SU-DHL-6 (cell line): ENCODE measurements around the gene EOLA1.
"Not testable (repeated sequence)": the region's sequence is repeated elsewhere in the genome, so short reads cannot be mapped to it uniquely, and the experiment has no call there.

Experiments
- H2AFZ ChIP-seq: fragments of 200-600 bp; sonication (generic); 2 replicates; pipeline ENCODE4 v1.6.1; 2014; ENCODE audit warnings: low read depth, mild to moderate bottlenecking, moderate library complexity, mixed read lengths, antibody characterized with exemption, low read length; ENCODE audit not compliant: severe bottlenecking
- H3F3A ChIP-seq: fragments of 200-600 bp; shearing (Covaris generic); 2 replicates; pipeline ENCODE4 v1.6.0; 2016; ENCODE audit warnings: antibody characterized with exemption, mild to moderate bottlenecking; ENCODE audit not compliant: insufficient read depth
- H3K27ac ChIP-seq: fragments of 200-600 bp; sonication (generic); 2 replicates; pipeline ENCODE4 v1.5.1; 2016; ENCODE audit warnings: low read depth, mild to moderate bottlenecking, low read length, moderate library complexity, mixed read lengths
- H3K27me3 ChIP-seq: fragments of 200-600 bp; sonication (generic), shearing (Covaris generic); 2 replicates; pipeline ENCODE4 v1.6.0; 2014; ENCODE audit warnings: mild to moderate bottlenecking, low read length
- H3K36me3 ChIP-seq: fragments of 200-600 bp; sonication (generic); 2 replicates; pipeline ENCODE4 v1.6.1; 2014; ENCODE audit warnings: mild to moderate bottlenecking, low read length, mixed read lengths
- H3K4me2 ChIP-seq: fragments of 300-600, 200-600 bp; shearing (Covaris generic), sonication (generic); 2 replicates; pipeline ENCODE4 v1.6.0; 2014; ENCODE audit warnings: low read length, low read depth, mild to moderate bottlenecking; ENCODE audit not compliant: poor library complexity, severe bottlenecking
- H3K4me3 ChIP-seq: fragments of 200-600 bp; sonication (generic); 2 replicates; pipeline ENCODE4 v1.5.1; 2014; ENCODE audit warnings: antibody characterized with exemption, low read length, mild to moderate bottlenecking, mixed read lengths; ENCODE audit not compliant: insufficient read depth, poor library complexity, severe bottlenecking
- H3K79me2 ChIP-seq: fragments of 200-600 bp; sonication (generic); 2 replicates; pipeline ENCODE4 v1.6.1; 2014; ENCODE audit warnings: mild to moderate bottlenecking, low read length, moderate library complexity; ENCODE audit not compliant: insufficient read depth
- H3K9ac ChIP-seq: fragments of 200-600 bp; sonication (generic); 2 replicates; pipeline ENCODE4 v1.7.0; 2014; ENCODE audit warnings: mild to moderate bottlenecking, low read length
- H3K9me2 ChIP-seq: fragments of 200-600 bp; sonication (generic); replicated peaks from 2 replicates; pipeline ENCODE4 v1.6.1; 2014; ENCODE audit warnings: low read length; ENCODE audit not compliant: insufficient read depth
- H3K9me3 ChIP-seq: fragments of 200-600 bp; sonication (generic); 2 replicates; pipeline ENCODE4 v1.6.1; 2014; ENCODE audit warnings: low read length, mixed read lengths; ENCODE audit not compliant: insufficient read depth
- H4K20me1 ChIP-seq: fragments of 200-600 bp; sonication (generic); 2 replicates; pipeline ENCODE4 v1.6.1; 2014; ENCODE audit warnings: low read depth, mild to moderate bottlenecking, antibody characterized with exemption, low read length, moderate library complexity, mixed read lengths
- CTCF ChIP-seq: fragments of 200-600 bp; sonication (generic); IDR thresholded peaks from one replicate; pipeline ENCODE4 v1.5.1; 2017; ENCODE audit warnings: antibody characterized with exemption, mild to moderate bottlenecking, low read length, moderate library complexity; ENCODE audit not compliant: insufficient read depth, poor library complexity, severe bottlenecking
- EZH2phosphoT487 ChIP-seq: fragments of 200-600 bp; sonication (generic), shearing (Covaris generic); conservative IDR thresholded peaks from 2 replicates; pipeline ENCODE4 v1.6.1; 2018; ENCODE audit warnings: mild to moderate bottlenecking, antibody characterized with exemption, low read length, moderate library complexity, mixed read lengths

The EOLA1 gene

DNA sequence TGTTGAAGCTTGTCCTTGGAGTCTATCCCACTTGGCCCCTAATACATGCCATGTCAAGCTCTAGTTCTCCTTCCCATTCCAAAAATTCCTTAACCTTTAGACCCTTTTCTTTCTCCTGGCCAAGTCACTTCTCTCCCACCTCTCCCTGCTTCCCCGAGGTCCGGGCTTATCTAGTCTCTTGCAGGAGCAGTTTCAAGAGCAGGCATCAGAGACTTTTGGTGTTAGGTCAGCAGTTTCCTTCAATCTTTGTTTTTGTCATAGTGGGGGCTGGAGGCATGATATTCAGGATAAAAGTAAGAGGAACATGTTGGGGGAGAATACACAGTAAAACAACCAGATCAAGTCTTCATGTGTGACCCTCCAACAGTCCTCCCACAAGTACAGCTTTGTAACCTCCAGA lies 24.2 kb upstream of the EOLA1 start:
- H3K9me3 ChIP-seq: no peaks in the 10 kb centered on the region
- H3F3A ChIP-seq: no peaks in the 10 kb centered on the region
- no peak overlapping the region for H3K4me3 ChIP-seq
- TF ChIP-seq EZH2phosphoT487 (no peak), CTCF (no peak)
- H3K27me3 ChIP-seq: no peaks in the 10 kb centered on the region
- no peak overlapping the region for H2AFZ ChIP-seq
- H3K27ac ChIP-seq: no peak overlapping the region
- no peaks in the 10 kb centered on the region for H3K79me2 ChIP-seq
- no peaks in the 10 kb centered on the region for H3K36me3 ChIP-seq
- H3K9ac ChIP-seq: no peak overlapping the region
- H3K4me2 ChIP-seq: no peak overlapping the region
- no peaks in the 10 kb centered on the region for H3K9me2 ChIP-seq
- no peaks in the 10 kb centered on the region for H4K20me1 ChIP-seq

GRCh38 chrX:149517308-149517707 lies 23.5 kb upstream of the EOLA1 start:
- H3K27ac ChIP-seq: no peak overlapping the region
- H3K4me2 ChIP-seq: no peak overlapping the region

GRCh38 chrX:149518236-149518635 lies 22.6 kb upstream of the EOLA1 start:
- no peak overlapping the region for H3K4me3 ChIP-seq
- H3K27ac ChIP-seq: no peak overlapping the region
- no peaks in the 10 kb centered on the region for H3K9me3 ChIP-seq
- H2AFZ ChIP-seq: no peak overlapping the region
- no peak overlapping the region for H3K9ac ChIP-seq
- no peaks in the 10 kb centered on the region for H3F3A ChIP-seq
- H3K36me3 ChIP-seq: no peaks in the 10 kb centered on the region
- H3K79me2 ChIP-seq: no peaks in the 10 kb centered on the region
- no peaks in the 10 kb centered on the region for H3K27me3 ChIP-seq
- TF ChIP-seq CTCF (no peak), EZH2phosphoT487 (no peak)
- no peaks in the 10 kb centered on the region for H4K20me1 ChIP-seq
- H3K9me2 ChIP-seq: no peaks in the 10 kb centered on the region
- no peak overlapping the region for H3K4me2 ChIP-seq

More at GRCh38 chrX:149517308-149517707, 23.5 kb upstream of the EOLA1 start:
- H2AFZ ChIP-seq: no peak overlapping the region
- H3K79me2 ChIP-seq: no peaks in the 10 kb centered on the region
- H3K36me3 ChIP-seq: no peaks in the 10 kb centered on the region
- no peaks in the 10 kb centered on the region for H3K9me3 ChIP-seq
- no peak overlapping the region for H3K4me3 ChIP-seq
- TF ChIP-seq EZH2phosphoT487 (no peak), CTCF (no peak)
- H3F3A ChIP-seq: no peaks in the 10 kb centered on the region
- H3K9me2 ChIP-seq: no peaks in the 10 kb centered on the region
- H4K20me1 ChIP-seq: no peaks in the 10 kb centered on the region
- H3K9ac ChIP-seq: no peak overlapping the region
- no peaks in the 10 kb centered on the region for H3K27me3 ChIP-seq

- H3K9ac ChIP-seq, H3F3A ChIP-seq, H3K9me2 ChIP-seq, H3K9me3 ChIP-seq, H3K36me3 ChIP-seq, H3K4me2 ChIP-seq, H2AFZ ChIP-seq, H3K27me3 ChIP-seq, H3K27ac ChIP-seq, H3K4me3 ChIP-seq, H4K20me1 ChIP-seq, H3K79me2 ChIP-seq: not testable (repeated sequence)
These were observed 20.1 kb upstream of the EOLA1 start for GRCh38 chrX:149520636-149521277.
